Tibial artery (tissue), 4 donors: Measurements from ENCODE around the gene IFTAP.

ENCODE experiments used
- DNase-seq, 2 donors: peaks; one replicate each; pipeline ENCODE4 v3.0.0-alpha.2; 2019
- H3K27ac ChIP-seq, 2 donors: fragments of 200-600 bp; sonication (generic) in 1 of 2; 1 replicate in 1 of 2; 2 replicates in 1 of 2; pipeline ENCODE4 v1.5.1; 2018 to 2019; ENCODE audit warnings: mild to moderate bottlenecking in 1 of 2
- H3K27me3 ChIP-seq, 2 donors: fragments of 200-600 bp; sonication (generic) in 1 of 2; one replicate each; pipeline versions ENCODE4 v1.5.1 to v1.6.0; 2016 to 2019
- H3K36me3 ChIP-seq, 3 donors: fragments of 200-600 bp; sonication (generic) in 2 of 3; one replicate each; pipeline ENCODE4 v1.5.1; 2016 to 2019; ENCODE audit warnings: mild to moderate bottlenecking in 2 of 3
- H3K4me1 ChIP-seq, 4 donors: fragments of 200-600 bp; sonication (generic) in 2 of 4; 1 replicate in 3 of 4; 2 replicates in 1 of 4; pipeline ENCODE4 v1.5.1; 2016 to 2019
- H3K4me3 ChIP-seq, 2 donors: fragments of 200-600 bp; sonication (generic) in 1 of 2; 1 replicate in 1 of 2; 2 replicates in 1 of 2; pipeline ENCODE4 v1.5.1; 2018 to 2019; ENCODE audit warnings: mild to moderate bottlenecking in 2 of 2
- H3K9me3 ChIP-seq, 3 donors: fragments of 200-600 bp; sonication (generic) in 1 of 3; one replicate each; pipeline ENCODE4 v1.5.1; 2016 to 2019
- CTCF ChIP-seq, 2 experiments: fragments of 200-600 bp in 1 of 2; fragments of 450-650 bp in 1 of 2; IDR thresholded peaks; one replicate each; pipeline ENCODE4 v1.5.1; 2017 to 2019; ENCODE audit warnings: antibody characterized with exemption in 2 of 2, mild to moderate bottlenecking in 1 of 2, moderate library complexity in 1 of 2
- intact Hi-C: fragments of 100-400 bp; cut with DNase I; formaldehyde crosslinking; loops from one replicate; pipeline ENCODE4 v1.15.0; 2023; ENCODE audit warnings: low total_unique reads

The IFTAP gene

GRCh38 chr11:36628141-36628540 is 33.8 kb downstream of the IFTAP start:
- no peaks in the 10 kb centered on the region for H3K27me3 ChIP-seq
- intact Hi-C loops = no loop called here
- no peak for DNase-seq

GRCh38 chr11:36628765-36629244 is 34.5 kb downstream of the IFTAP start:
- no peaks in the 10 kb centered on the region for H3K27me3 ChIP-seq
- H3K27ac ChIP-seq = no peak overlapping the region
- H3K9me3 ChIP-seq = no peaks in the 10 kb centered on the region
- no peak for TF ChIP-seq CTCF (IDR thresholded peaks at IDR 0.05)
- no peaks in the 10 kb centered on the region for H3K4me1 ChIP-seq
- DNase-seq = no peak
- intact Hi-C loops = no loop called here
- H3K36me3 ChIP-seq = no peaks in the 10 kb centered on the region
- no peak overlapping the region for H3K4me3 ChIP-seq

More at GRCh38 chr11:36628141-36628540, 33.8 kb downstream of the IFTAP start:
- H3K36me3 ChIP-seq = no peaks in the 10 kb centered on the region
- no peak for TF ChIP-seq CTCF (IDR thresholded peaks at IDR 0.05)
- no peaks in the 10 kb centered on the region for H3K9me3 ChIP-seq
- H3K27ac ChIP-seq = no peak overlapping the region
- no peaks in the 10 kb centered on the region for H3K4me1 ChIP-seq
- H3K4me3 ChIP-seq = no peak overlapping the region

GRCh38 chr11:36631774-36632173 is 37.5 kb downstream of the IFTAP start:
- Histone ChIP-seq H3K27me3 (no peaks in the 10 kb centered on the region), H3K9me3 (no peaks in the 10 kb centered on the region), H3K4me1 (no peaks in the 10 kb centered on the region), H3K36me3 (no peaks in the 10 kb centered on the region), H3K27ac (no peak overlapping the region), H3K4me3 (no peak overlapping the region)
- intact Hi-C loops = no loop called here
- no peak for DNase-seq
- TF ChIP-seq CTCF (IDR thresholded peaks at IDR 0.05) = no peak

GRCh38 chr11:36635066-36635862 is 41.0 kb downstream of the IFTAP start:
- no peak overlapping the region for H3K27ac ChIP-seq
- TF ChIP-seq CTCF (IDR thresholded peaks at IDR 0.05) = no peak
- H3K9me3 ChIP-seq = no peaks in the 10 kb centered on the region
- no peak for DNase-seq
- intact Hi-C loops = no loop called here
- H3K36me3 ChIP-seq = peaks cover 0 to 5% (median 0%) of the 10 kb centered on the region in 3 donors
- H3K4me3 ChIP-seq = no peak overlapping the region
- H3K4me1 ChIP-seq = no peaks in the 10 kb centered on the region
- H3K27me3 ChIP-seq = no peaks in the 10 kb centered on the region

GRCh38 chr11:36638556-36638955 is 44.3 kb downstream of the IFTAP start:
- TF ChIP-seq CTCF (IDR thresholded peaks at IDR 0.05) = no peak
- peaks cover 0 to 5% (median 0%) of the 10 kb centered on the region in 3 donors for H3K36me3 ChIP-seq
- H3K9me3 ChIP-seq = no peaks in the 10 kb centered on the region
- H3K4me3 ChIP-seq = no peak overlapping the region
- no peak overlapping the region for H3K27ac ChIP-seq
- H3K27me3 ChIP-seq = no peaks in the 10 kb centered on the region
- no peak for DNase-seq
- intact Hi-C loops = no loop called here
- H3K4me1 ChIP-seq = no peaks in the 10 kb centered on the region
